ENCODE measurements around the gene SRCIN1.

GRCh38 chr17:38594152-38594551 lies 11.6 kb downstream of the SRCIN1 start:
- TF ChIP-seq CTCF (conservative IDR thresholded peaks at IDR 0.05 in 1 of 2, IDR thresholded peaks at IDR 0.05 in 1 of 2; ENCODE audit: extremely low read depth in 1 of 2, insufficient read depth in 1 of 2, low read depth in 1 of 2, low read length in 2 of 2), result no peak
- TF ChIP-seq EZH2 (IDR thresholded peaks at IDR 0.05; ENCODE audit: borderline replicate concordance, low read length), result no peak

Measured in mammary epithelial cell (primary cell).